NT2/D1 (cell line): ENCODE measurements around the gene IFNGR2.

Experiments
- SUZ12 ChIP-seq: IDR thresholded peaks from 2 replicates; pipeline ENCODE4 v1.6.1; 2011; ENCODE audit not compliant: insufficient read length, insufficient read depth; ENCODE audit errors: extremely low read depth
- ZNF274 ChIP-seq: IDR thresholded peaks from 2 replicates; pipeline ENCODE4 v1.6.1; 2011; ENCODE audit warnings: mild to moderate bottlenecking, low read depth, low read length

DNA sequence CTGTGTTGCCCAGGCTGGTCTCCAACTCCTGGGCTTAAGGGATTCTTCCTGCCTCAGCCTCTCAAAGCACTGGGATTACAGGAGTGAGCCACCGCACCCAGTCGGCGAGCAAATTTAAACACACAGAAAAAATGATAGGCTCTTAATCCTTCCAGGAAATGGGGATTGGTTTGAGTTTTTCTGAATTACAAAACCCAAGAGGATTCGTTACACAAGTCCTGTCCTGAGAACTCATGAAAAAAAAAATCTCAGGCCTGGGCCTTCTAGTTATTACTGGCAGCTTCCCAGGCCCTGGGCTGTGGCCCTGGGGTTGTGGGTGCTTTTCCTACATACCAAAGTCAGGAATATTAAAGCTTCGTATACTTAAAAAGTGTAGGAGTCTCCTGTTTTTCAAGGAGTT is 6.3 kb upstream of the IFNGR2 start:
- TF ChIP-seq ZNF274 (no peak), SUZ12 (no peak)
